ENCODE measurements around the gene MRM2.

MRM2 gene

DNA sequence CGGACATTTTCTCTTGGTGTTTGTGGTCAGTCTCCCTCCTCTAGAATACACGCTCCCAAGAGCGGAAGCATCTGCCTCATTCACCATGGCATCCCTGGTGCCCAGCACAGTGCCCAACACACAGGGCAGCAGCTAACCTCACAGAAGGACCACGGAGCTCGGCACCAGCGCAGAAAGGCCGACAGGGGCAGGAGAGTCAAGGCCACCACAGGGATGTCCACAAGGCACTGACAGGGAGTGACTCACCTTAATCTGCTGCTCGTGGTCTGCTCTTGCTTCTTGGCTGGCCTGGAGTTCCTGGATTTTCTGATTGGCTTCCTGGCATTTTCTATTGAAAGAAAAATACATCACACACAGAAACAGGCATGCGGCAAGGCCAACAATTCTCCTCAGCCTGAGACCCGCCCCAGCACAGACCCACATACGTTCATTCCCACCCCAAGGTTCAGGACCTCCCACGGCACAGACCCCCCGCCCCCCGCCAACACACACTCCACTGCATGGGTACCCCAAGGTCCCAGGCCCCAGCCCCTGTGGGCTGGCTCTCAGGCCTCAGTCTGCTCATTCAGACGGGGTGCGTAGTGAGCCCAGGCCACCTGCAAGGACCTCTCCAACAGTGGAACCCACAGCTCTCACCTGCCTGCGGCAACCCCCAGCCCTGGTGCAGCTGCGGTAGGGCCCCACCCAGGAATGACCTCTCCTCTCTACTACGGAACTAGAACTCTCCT is 24.1 kb downstream of the MRM2 start:
- TF ChIP-seq, protein P1, sequence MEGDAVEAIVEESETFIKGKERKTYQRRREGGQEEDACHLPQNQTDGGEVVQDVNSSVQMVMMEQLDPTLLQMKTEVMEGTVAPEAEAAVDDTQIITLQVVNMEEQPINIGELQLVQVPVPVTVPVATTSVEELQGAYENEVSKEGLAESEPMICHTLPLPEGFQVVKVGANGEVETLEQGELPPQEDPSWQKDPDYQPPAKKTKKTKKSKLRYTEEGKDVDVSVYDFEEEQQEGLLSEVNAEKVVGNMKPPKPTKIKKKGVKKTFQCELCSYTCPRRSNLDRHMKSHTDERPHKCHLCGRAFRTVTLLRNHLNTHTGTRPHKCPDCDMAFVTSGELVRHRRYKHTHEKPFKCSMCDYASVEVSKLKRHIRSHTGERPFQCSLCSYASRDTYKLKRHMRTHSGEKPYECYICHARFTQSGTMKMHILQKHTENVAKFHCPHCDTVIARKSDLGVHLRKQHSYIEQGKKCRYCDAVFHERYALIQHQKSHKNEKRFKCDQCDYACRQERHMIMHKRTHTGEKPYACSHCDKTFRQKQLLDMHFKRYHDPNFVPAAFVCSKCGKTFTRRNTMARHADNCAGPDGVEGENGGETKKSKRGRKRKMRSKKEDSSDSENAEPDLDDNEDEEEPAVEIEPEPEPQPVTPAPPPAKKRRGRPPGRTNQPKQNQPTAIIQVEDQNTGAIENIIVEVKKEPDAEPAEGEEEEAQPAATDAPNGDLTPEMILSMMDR (IDR thresholded peaks at IDR 0.05; ENCODE audit: low read depth, low read length, missing control alignments), result no peak
- DNase-seq (ENCODE audit: low read depth), result no peak
- H3K4me3 ChIP-seq (ENCODE audit: low read depth, low read length), result no peak overlapping the region

DNA sequence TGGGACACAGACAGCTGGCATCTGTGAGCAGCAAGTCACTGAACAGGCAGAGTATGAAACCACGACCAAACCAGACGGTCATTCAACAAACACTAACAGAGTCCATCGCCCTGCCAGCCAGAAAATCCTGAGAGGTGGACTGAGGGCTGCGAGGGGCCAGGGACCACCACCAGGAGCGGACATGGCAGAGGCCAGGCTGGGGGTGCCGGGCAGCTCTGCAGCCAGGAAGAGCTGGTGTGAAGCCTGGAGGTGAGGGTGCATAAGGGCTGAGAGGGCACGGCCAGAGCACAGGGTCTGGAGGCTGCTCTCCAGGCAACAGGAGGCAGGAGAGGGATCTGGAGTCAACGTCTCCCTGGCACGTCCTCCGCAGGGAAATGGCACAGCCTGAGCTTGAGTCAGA is 24.8 kb downstream of the MRM2 start:
- H3K4me3 ChIP-seq (ENCODE audit: low read depth, low read length), result no peak overlapping the region
- TF ChIP-seq, protein P1 (IDR thresholded peaks at IDR 0.05; ENCODE audit: low read depth, low read length, missing control alignments), result no peak
- no peak for DNase-seq (ENCODE audit: low read depth)

DNA sequence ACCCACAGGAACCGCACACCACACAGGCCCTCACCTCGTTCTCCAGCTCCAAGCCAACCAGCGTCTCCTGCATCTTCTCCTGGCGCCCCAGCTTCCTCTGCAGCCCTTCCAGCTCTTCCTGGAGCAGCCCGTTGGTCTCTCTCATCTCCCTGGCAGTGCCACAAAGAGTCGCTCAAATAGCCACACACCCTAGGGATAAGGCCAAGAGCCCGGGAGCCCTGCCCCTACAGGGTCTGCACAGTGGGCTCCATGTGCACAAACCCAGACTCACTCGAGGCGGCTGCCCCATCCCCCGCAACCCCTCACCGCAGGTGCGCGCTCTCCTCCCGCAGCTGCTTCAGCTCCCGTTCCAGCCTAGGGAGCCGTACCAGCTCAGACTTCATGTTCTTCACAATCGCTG is 26.2 kb downstream of the MRM2 start:
- no peak for DNase-seq (ENCODE audit: low read depth)
- TF ChIP-seq, protein P1 (IDR thresholded peaks at IDR 0.05; ENCODE audit: low read depth, low read length, missing control alignments), result no peak
- H3K4me3 ChIP-seq (ENCODE audit: low read depth, low read length), result no peak overlapping the region

DNA sequence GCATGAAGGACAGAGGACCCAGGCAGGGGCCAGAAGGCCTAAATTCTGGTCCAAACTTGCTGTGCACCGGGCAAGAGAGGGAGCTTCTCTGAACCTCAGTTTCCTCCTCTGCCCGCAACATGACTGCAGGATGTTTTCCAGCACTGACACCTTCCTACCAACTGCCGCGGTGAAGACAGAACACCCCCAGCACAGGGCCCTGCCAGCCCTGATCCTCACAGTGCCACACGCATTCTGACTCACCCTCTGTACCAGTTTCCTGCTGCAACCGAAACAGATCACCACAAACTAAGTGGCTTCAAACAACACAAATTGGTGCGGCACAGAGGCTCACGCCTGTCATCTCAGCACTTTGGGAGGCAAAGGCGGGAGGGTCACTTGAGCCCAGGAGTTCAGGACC is 27.4 kb downstream of the MRM2 start:
- no peak for DNase-seq (ENCODE audit: low read depth)
- TF ChIP-seq, protein P1 (IDR thresholded peaks at IDR 0.05; ENCODE audit: low read depth, low read length, missing control alignments), result no peak
- H3K4me3 ChIP-seq (ENCODE audit: low read depth, low read length), result no peak overlapping the region

DNA sequence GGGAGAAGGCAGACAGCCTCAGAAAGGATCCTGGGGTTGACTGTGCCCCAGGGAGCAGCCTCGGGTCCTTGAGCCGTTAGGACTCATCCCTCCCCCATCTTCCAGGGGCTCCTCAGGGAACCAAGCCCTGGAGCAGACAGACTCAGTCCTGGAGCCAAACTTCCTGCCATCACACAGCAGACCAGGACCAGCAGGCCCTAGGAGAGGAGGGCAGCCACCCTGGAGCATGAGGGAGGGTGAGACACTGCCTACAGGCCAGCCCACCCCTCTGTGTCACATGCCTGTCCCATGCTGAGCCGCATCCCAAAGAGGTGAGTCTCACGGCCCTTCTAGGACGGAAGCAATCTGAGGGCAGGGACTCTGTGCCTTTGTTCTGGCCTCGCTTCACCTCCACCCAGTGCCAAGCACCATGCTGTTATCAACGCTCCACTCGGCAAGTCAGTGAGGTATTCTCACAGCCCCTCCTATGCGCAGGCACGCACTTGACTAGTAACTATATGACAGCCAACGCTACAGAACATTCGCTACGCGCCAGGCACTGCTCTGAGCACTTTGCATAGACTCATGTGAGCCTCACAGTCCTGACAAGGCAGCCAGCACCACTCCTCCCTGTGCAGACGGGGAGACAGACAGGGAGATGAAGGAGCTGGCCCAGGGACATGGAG is 28.3 kb downstream of the MRM2 start:
- TF ChIP-seq, protein P1 (IDR thresholded peaks at IDR 0.05; ENCODE audit: low read depth, low read length, missing control alignments), result no peak
- no peak for DNase-seq (ENCODE audit: low read depth)
- H3K4me3 ChIP-seq (ENCODE audit: low read depth, low read length), result no peak overlapping the region

DNA sequence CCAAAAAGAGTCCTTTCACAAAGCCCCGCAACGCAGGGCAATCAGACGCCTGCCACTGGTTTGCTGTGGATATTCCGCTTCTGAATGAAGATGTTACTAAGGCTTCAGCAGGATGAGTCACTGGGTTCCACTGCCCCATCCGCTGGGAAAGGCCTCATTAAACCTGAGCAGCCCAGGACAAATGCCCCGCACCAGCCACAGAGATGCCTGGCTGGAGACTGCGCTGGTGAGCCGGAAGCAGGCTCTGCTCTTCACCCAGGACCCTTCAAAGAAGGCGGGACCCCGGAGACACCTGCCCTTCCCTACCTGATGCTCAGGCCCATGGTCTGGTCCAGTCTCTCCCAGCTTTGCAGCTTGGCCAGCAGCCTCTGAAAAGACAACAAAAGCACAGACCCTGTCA is 29.1 kb downstream of the MRM2 start:
- TF ChIP-seq, protein P1 (IDR thresholded peaks at IDR 0.05; ENCODE audit: low read depth, low read length, missing control alignments), result no peak
- H3K4me3 ChIP-seq (ENCODE audit: low read depth, low read length), result no peak overlapping the region
- no peak for DNase-seq (ENCODE audit: low read depth)

DNA sequence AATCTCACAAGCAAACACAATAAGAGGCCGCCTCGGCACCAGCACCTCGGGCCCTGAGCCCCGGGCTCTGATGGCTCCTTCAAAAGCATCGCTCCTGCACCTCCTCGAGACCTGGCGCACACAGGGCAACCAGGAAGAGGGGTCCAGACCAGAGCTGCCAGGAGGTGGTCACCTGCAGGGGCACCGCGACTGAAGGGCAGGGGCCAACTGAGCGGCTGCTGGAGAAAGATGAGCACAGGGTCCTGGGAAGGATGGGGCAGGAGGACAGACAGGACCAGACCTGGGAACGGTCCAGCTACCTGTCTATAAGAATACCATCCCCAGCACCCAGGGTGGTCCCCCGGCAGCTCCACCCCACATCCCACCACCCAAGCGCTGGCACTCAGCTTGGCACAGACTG is 30.1 kb downstream of the MRM2 start:
- no peak overlapping the region for H3K4me3 ChIP-seq (ENCODE audit: low read depth, low read length)
- TF ChIP-seq, protein P1 (IDR thresholded peaks at IDR 0.05; ENCODE audit: low read depth, low read length, missing control alignments), result no peak
- no peak for DNase-seq (ENCODE audit: low read depth)

Measured in GM12864 (cell line).